AML-193 (cell line): ENCODE data around the gene SIX3.

ENCODE experiments used
- DNase-seq, 2 experiments: peaks; one replicate each; lab custom pipeline; 2025; lab: John Stamatoyannopoulos, UW

The SIX3 gene

GRCh38 chr2:44931198-44931780 lies 10.2 kb upstream of the SIX3 start:
- no peak for DNase-seq

- no peak for DNase-seq
These were observed 9.4 kb upstream of the SIX3 start for GRCh38 chr2:44932079-44932478.

- DNase-seq = no peak
These were observed 8.7 kb upstream of the SIX3 start for GRCh38 chr2:44932564-44933392.

GRCh38 chr2:44933434-44933951 lies 8.0 kb upstream of the SIX3 start:
- DNase-seq = no peak

GRCh38 chr2:44934038-44934982 lies 7.2 kb upstream of the SIX3 start:
- no peak for DNase-seq

GRCh38 chr2:44934983-44935728 lies 6.3 kb upstream of the SIX3 start:
- DNase-seq = no peak

- DNase-seq = no peak
These were observed 5.8 kb upstream of the SIX3 start for GRCh38 chr2:44935729-44936098.

GRCh38 chr2:44936275-44936674 lies 5.2 kb upstream of the SIX3 start:
- no peak for DNase-seq

GRCh38 chr2:44936715-44937687 lies 4.5 kb upstream of the SIX3 start:
- no peak for DNase-seq

GRCh38 chr2:44937688-44938240 lies 3.7 kb upstream of the SIX3 start:
- no peak for DNase-seq

- DNase-seq = no peak
These were observed 3.0 kb upstream of the SIX3 start for GRCh38 chr2:44938287-44939105.

- DNase-seq = no peak
These were observed 2.1 kb upstream of the SIX3 start for GRCh38 chr2:44939106-44940048.

GRCh38 chr2:44940049-44940494 lies 1.4 kb upstream of the SIX3 start:
- DNase-seq = no peak

- DNase-seq = no peak
These were observed 604 bp upstream of the SIX3 start for GRCh38 chr2:44940732-44941464.

- DNase-seq = no peak
These were observed 965 bp downstream of the SIX3 start for GRCh38 chr2:44942304-44943030.

- no peak for DNase-seq
These were observed 1.7 kb downstream of the SIX3 start for GRCh38 chr2:44943031-44943692.
